ENCODE measurements around the gene ZNF500.
"Not testable (repeated sequence)": the region's sequence is repeated elsewhere in the genome, so short reads cannot be mapped to it uniquely, and the experiment has no call there.

ZNF500 gene

DNA sequence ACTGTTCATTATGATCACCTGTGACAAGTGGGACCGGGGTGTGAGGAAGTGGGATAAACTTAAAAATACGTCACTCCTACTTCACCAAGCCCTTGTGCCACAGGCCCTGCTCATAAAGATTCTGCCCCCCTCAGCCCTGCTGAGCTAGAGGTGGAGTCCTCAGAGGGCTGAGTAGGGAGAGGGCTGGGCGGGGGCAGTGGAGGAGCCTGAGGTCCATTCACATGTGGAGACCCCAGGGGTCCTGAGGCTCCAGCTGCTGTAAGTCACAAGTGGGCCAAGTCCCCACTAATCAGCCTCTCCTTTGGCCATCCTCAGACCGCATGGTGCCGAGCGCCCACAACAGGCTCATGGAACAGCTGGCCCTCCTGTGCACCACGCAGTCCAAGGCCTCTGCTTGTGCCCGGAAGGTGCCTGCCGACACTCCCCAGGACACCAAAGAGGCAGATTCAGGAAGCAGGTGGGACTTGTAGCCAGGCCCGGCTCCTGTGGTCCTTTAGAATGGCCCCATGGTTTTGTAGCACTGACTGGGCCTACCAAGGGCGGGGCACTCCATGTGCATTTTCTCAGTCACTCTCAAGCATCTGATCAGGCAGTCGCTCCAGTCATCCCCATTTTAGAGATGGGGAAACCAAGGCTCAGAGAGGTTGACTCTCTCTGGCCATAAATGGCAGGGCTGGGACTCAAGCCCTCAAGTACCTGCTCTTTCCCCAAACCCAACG, 22.2 kb downstream of the ZNF500 start:
- DNase-seq (ENCODE audit: low spot score), result no peak

DNA sequence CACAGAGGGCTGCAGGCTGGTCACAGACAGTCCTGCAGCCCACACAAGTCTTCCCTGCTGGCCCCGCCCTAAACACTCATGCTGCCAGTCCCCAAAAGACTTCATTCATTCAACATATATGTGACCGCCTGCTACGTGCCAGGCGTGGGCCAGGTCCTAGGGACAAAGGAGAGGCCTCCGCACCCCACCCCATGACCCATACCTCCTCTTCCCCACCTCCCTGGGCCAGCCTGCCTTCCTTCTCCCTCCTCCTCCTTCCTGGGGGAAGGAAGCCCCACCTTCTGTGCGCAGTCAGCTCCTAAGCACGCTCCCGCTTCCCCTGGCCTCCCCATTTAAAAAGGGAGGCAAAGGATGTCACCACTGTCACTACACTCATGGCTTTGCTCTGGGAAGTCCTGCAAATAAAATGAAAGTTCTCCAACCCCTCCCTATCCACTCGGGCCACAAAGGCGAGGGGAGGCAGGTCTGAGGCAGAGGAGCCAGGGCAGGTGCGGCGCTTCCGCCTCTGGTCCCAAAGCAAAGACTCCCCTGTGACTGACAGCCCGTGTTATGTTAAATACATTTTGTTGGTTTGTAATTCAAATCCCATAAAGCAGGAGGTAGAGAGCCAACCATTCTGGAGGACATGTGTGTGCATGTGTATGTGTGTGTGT, 23.6 kb downstream of the ZNF500 start:
- DNase-seq (ENCODE audit: low spot score), result no peak

DNA sequence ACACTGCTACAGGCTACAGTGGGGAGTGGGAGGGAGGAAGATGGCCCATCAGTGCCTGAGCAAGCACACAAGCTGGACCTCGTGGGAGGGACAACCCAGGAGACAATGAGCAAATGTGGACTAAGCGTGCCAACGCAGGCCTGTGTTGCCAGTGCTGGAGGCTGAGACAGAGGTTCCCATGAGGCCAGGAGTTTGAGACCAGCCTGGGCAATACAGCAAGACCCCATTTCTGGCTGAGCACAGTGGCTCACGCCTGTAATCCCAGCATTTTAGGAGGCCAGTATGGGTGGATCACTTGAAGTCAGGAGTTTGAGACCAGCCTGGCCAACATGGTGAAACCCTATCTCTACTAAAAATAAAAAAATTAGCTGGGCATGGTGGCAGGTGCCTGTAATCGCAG, 28.6 kb downstream of the ZNF500 start:
- DNase-seq (ENCODE audit: low spot score), result not testable (repeated sequence)

DNA sequence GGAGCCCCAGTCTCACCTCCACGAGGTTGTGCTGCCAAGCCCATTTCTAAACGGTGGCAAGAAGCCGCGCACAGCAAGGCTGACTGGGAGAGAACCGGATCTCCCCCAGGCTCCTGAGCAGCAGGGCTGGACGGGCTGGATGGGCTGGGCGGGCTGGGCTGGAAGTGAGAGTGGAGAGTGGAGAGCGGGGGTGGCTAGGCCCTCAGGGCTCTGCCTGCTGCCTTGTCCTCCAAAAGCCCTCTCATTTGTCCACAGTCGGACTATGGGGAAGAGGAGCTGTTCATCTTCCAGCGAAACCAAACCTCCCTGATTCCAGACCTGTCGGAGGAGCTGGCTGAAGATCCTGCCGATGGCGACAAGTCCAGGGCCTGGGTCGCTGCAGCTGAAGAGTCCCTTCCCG, 29.4 kb downstream of the ZNF500 start:
- DNase-seq (ENCODE audit: low spot score), result no peak

DNA sequence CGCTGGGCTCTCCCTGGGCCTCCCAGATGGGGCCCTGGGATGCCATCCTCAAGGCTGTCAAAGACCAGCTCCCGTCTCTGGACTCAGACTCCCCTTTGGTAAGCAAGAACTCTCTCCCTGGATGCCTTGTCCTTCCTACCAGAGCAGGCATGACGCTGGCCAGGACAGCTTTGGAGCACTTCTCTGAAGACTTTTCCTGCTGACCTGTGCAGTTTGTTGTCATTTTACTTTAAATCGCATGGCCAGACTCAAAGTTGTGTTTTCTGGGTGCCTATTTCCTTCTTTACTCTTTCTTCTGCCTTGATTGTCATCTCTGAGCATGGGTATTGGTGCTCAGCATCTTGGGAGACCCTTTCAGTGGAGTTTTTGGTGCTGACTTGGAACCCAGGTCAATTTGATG, 30.4 kb downstream of the ZNF500 start:
- DNase-seq (ENCODE audit: low spot score), result no peak

DNA sequence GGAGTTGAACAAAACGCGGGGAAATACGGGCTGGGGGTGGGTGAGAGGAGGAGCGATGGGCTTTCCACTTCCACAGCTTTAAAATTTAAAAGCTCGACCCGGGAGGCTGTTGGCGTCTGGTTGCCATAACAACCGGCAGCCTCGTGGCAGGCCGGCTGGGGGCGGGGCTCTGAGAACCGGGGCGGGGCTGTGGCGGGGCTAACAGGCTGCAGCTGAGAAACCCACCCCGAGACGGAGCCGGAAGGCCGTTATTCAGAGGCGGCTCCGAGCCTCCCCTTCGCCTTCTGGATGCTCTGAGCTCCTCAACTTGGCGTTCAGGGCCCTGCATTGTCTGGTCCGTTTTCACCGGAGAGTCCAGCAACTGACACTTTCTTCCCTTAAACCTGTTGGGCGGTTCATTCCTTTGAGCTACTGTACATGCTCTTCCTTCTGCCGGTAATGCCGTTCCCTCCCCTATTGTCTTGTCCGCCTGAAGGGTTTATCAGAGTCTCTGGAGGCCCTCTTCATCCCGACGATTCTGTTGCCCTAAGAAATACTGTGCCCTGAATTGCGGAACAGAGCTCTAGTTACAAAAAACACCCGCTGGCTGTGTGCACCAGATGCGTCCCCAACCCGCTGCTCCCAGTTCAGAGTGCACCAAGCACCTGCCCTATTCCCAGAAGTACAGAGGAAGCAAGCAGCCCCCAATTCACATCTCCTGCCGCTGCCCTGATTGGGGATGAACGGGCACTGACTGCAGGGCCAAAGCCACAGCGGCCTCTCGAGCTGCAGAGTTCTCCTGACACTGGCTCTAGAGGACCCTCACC, 32.0 kb downstream of the ZNF500 start:
- DNase-seq (ENCODE audit: low spot score), result peak; percentile 83

DNA sequence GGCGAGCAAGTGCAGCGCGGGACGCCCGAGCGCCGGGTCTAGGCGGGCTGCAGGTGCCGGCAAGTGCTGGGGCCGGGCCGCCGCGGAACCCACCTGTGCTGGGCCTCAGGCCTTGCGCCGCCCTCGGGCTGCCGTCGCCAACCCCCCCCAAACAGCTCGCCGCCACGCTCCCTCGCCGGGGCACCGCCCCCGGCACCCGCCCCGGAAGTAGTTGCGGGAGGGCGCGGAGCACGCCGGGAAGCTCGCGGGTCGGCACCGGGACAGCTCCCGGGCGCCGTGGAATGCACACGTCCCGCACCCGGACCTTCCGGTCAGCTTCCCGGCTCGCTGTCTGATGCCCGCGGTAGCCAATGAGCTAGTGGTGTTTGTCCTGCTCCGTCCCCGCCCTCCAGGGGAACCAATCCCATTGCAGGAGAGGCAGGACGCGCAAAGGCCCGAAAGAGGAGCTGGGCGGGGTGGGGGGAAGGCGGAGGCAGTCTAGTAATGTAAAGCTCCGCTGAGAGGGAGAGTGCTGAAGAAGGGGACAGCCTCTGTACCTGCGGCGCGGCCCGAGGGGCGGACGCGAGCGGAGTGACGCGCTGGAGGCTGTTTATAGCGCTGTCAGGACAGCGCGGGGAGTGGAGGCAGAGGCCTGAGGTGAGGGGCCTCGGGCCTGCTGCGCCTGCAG, 32.8 kb downstream of the ZNF500 start, which contains the start of the genes ANKS3 and DNAAF8:
Gene ANKS3, minus strand, starts transcription at position 209 of the 667 bp plus-strand sequence. CDS start 4,122 bp downstream, outside the sequence.
Gene DNAAF8, plus strand, starts transcription at position 475 of the 667 bp plus-strand sequence. CDS start 1,978 bp downstream, outside the sequence.
- DNase-seq (ENCODE audit: low spot score), result peak; percentile 82

DNA sequence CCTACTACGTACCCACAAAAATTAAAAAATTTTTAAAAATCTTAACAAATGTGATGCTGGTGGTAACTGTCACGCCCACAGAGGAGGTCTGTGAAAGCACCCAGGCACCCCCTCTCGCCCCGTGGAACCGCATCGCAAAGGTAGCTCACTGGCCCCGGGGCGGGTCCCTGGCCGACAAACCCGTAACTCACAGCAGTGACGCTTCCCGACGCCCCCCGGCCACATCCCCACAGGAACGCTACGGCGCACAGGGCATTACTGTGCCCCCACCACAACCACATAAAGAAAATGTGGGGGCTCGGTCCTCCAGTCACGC, 33.3 kb downstream of the ZNF500 start:
- no peak for DNase-seq (ENCODE audit: low spot score)

DNA sequence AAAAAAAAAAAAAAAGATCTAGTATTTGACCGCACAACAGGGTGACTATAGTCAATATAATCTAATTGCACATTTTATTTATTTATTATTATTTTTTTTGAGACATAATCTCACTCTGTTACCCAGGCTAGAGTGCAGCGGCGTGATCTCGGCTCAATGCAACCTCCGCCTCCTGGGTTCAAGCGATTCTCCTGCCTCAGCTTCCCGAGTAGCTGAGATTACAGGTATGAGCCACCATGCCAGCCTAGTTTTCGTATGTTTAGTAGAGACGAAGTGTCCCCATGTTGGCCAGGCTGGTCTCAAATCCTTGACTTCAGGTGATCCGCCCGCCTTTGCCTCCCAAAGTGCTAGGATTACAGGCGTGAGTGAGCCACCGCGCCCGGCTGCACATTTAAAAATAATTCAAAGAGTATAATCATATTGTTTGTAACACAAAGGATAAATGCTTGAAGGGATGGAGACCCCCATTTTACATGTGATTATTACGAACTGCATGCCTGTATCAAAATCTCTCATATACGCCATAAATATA, 33.7 kb downstream of the ZNF500 start:
- DNase-seq (ENCODE audit: low spot score), result no peak

DNA sequence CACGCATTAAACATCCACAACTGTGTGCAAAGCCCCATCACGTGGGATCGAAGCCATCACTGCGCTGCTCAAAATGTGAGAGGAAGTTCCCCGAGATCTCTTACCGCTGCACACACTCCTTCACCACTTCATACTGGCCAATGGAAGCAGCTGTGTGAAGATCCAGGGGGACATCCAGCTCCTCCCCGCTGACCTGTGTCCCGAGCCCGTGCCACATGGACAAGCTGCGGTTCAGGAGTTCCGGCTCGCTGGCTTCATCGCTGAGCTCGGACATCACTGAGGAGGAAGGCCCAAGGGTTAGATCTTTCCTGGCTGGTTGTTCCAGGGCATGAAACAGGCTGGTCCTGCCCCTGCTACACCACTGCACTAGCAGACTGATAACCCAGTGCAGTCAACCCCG, 37.1 kb downstream of the ZNF500 start:
- DNase-seq (ENCODE audit: low spot score), result no peak

DNA sequence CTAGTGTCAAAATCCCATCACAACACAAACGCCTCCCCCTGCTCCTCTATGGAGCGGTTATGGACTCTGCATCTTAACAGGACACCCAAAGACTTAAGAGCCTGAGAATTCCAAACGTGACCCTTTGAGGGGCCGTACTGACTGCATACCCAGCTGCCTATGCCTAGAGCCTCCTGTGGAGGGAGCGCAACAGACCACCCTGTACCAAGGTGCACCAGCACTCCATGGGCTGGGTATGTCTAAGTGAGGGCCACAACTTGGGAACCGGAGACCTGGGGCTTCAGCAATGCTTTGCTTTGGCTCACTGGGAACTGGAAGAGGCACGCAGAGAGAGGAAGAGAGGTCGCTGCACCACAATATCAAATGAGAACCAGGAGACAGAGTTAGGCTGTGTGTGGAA, 38.3 kb downstream of the ZNF500 start:
- DNase-seq (ENCODE audit: low spot score), result no peak

DNA sequence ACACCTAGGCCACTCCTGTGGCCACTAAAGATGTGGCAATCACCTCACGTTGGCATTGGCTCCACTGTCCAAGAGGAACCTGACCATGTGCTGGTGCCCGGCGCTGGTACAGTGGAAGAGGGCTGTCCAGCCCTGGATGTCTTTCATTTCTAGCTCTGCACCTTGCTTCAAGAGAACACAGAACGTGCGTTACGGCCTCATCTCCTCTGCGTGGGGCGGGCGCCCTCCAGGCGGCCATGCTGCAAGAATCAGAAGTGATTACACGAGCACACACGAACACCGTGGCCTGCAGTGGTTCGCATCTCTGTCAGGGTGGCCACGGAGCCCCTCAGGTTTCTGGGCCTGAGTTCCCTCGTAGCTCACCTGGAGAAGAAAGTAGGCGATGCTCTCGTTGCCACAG, 40.3 kb downstream of the ZNF500 start:
- no peak for DNase-seq (ENCODE audit: low spot score)

DNA sequence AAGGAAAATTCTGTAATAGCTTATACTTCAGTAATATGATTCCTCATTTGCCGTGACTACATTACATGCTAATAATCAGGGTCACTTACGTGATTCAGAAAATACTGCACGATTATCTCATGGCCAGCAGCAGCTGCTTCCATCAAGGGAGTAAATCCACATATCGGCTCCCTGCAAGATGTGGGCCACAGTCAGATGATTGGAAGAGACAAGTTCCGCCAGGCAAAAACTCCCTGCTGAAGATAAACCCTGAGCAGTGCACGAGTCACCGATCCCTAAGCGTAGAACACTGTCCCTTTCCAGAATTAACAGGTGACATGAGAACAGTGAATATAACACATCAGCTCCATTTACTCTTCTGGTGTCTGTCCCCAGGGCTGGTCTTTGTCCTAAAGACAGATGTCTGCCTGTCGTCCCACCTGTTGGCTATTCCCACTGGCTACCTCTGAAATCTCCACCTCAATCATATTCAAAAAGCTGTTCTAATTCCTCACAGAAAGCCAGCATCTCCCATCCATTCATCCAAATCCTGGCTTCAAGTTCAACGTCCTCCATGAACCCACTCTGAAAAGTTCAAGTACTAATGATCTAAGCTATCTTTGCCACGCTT, 42.2 kb downstream of the ZNF500 start:
- DNase-seq (ENCODE audit: low spot score), result no peak

DNA sequence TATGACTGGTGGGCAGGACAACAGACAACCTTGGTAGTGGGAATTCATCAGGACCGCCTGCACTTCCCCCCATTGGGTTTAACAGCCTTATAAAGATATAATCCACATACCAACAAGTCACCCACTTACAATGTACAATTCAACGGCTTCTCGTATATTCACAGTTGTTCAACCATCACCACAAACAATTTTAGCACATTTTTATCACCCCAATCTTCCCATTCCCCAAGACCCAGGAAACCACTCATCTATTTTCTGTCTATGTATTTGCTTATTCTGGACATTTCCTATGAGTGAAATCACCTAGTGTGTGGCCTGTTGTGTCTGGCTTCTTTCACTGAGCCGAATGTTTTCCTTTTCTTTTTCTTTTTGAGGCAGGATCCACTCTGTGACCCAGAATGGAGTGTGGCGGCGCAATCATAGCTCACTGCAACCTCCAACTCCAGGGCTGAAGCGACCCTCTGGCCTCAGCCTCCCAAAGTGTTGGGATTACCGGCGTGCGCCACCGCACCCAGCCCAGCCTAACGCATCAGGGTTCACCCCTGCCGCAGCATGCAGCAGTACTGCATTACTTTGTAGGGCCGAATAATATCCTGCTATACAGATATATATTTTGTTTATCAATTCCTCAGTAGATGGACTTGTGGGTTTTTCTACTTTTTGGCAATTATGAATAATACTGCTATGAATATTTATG, 43.7 kb downstream of the ZNF500 start:
- no peak for DNase-seq (ENCODE audit: low spot score)

DNA sequence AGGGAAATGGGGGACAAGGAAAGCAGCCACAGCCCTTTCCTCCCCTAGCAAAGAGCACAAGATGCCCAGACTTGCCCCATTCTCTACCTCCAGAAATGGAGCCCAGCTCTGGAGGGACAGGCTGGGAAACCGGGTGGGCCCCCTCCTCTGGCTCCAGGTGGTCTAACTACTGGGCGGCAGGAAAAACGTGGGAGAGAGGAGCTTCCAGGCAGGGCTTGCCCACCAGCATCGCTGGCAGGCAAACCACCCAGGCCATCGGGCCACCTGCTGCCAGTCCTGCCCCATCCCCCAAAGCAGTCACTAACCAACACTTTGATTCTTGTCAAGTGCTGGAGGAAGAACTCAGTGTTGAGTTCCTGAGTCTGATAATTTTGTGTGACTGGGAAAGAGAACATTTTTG, 48.5 kb downstream of the ZNF500 start:
- DNase-seq (ENCODE audit: low spot score), result no peak

DNA sequence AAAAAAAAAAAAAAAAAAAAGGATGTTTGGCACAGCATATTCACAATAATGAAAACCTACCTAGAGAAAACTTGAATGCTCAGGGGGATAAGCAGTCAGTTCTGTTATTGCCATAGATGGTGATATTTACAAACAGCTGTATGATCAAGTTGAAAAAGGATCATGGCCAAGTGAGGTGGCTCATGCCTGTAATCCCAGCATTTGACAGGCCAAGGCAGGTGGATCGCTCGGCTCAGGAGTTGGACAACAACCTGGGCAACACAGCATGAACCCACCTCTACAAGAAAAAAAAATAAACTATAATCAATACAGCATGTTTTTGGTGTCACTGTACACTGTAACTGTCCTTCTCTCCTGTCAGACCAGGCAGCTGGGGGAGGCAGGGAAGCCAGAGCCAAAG, 52.0 kb downstream of the ZNF500 start:
- DNase-seq (ENCODE audit: low spot score), result no peak

DNA sequence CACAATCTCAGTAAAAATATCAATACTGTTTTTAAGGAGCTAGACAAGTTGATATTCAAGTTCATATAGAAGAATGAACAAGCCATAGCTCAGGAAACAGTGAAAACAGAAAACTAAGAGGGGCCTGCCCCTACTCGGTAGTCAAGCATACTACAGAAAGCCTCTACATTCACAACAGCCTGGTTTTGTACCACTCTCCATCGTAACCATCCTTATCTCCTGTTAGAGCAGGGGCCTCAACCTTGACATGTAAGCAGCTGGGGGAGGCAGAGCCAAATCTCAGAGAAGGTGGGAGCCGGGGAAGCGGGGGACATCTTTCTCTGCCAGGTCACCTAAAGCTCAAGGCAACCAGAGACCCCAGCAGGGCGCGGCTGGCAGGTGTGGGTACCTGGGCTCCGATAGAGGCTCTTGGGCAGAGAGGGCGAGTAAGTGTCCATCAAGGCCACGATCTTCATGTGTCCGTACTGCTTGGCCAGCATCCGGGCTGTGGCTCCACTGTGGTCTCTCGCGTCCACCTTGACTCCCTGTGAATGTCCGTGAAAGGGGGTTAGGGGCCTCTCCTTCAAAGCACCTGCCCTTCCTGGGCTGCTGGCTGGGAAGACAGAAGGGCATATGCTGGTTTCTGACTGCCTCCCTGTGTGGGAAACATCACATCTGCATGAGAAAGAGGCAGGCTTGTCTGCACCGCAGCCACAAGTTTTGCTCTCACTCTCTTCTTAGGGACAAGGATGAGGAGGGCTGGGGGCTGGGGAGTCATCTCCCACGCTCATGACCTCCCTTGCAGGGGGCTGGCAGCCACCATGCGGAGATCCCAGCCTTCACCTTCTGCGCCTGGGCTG, 53.1 kb downstream of the ZNF500 start:
- DNase-seq (ENCODE audit: low spot score), result no peak

DNA sequence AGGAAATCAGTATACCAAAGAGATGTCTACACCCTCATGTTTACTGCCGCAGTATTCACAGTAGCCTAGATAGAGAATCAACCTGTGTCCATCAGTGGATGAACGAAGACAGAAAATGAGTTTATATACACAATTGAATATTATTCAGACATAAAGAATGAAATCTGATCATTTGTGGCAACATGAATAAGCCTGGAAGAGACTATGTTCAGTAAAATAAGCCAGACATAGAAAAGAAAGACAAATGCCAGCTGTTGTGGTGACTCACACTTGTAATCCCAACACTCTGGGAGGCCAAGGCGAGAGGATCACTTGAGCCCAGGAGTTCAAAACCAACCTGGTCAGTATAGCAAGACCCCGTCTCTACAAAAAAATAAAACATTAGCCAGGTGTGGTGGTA, 57.5 kb downstream of the ZNF500 start:
- no peak for DNase-seq (ENCODE audit: low spot score)

DNA sequence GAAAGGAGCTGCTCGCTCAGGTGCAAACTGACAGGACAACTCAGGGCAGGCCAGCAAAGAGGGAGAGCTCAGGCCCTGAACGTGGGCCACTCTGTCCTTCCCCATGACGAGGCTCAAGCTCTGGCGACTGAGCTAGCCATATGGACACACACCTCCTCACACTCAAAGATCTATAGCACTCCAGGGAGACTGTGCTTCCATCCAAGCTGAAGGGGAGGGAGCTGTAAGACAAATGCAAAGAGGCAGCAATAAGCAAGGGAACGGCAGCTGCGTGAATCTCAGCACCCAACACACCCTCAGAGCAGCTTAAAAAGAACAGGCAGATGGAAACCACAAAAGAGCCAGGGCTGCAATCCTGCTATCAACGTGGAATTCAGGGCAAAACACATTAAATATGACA, 60.1 kb downstream of the ZNF500 start:
- no peak for DNase-seq (ENCODE audit: low spot score)

DNA sequence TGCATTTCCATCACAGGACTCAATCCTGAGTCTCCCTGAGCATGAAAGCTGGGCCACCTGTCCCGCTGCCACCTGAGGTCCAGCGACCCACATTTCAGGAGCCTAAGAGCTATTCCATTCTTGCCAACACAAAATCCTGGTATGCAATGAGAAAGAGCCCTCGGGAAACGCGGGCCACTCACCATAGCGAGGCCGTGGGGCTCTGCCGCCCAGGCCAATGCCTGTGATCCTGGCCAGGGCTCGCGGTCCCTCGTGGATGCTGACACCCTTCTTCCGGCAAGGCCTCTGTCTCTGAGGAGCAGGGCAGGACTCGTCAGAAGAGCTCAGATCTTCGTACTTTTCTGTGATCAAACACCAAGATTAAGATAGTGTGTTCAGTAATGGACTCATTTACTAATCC, 62.0 kb downstream of the ZNF500 start:
- DNase-seq (ENCODE audit: low spot score), result no peak
